Measurements from ENCODE around the gene TNFSF13B. TPM values are rescaled to one million over a fixed set of nuclear protein-coding genes. Genes with fewer than 3 reads are reported as not detected.
A peak's percentile ranks its signal among the peaks of the same experiment; 100 is the strongest.

TNFSF13B gene
- total RNA-seq, 1 donor, result 2.6 TPM

DNA sequence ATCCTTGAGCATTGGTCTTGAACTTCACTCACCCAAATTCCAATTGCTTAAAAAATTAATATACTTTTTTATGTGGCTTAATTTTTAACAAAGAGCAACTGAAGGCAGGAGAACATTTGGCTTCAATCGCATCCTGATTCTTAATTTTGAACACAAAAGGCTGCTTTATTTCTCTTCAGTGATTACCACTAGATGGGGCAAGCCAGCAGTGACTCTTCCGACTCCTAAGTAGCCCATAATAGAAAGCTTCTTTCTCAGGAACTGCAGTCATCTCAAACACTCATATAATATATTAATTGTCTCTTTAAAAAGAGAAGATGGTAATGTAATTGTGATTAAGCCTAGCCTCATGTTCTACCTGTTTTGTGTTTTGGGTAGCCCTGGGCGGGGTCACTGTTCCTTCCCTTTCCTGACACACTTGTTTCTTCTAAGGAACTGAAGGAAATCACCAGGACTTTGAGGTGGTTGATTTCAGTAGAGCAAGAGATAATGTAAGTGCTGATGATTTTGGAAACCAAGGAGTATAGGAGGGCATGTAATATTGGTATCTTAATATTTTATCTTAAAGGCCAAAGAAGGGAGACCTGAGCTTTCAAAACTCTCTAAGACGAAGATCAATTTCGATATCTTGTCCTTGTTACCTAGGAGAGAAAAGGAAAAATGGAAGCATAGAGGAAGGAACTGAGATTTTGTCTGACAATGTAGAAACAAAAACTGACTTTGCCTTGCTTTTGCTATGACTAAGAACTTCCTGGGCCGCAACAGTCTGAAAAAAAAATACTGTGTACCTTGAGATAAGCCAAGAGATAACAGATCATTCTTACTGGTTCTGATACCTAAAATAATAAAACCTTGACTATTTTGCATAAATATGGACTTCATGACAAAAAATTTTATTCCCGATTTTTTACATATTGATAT is 73.1 kb downstream of the TNFSF13B start:
- DNase-seq (ENCODE audit: low read depth), result peak; percentile 42
- TF ChIP-seq, protein P1, sequence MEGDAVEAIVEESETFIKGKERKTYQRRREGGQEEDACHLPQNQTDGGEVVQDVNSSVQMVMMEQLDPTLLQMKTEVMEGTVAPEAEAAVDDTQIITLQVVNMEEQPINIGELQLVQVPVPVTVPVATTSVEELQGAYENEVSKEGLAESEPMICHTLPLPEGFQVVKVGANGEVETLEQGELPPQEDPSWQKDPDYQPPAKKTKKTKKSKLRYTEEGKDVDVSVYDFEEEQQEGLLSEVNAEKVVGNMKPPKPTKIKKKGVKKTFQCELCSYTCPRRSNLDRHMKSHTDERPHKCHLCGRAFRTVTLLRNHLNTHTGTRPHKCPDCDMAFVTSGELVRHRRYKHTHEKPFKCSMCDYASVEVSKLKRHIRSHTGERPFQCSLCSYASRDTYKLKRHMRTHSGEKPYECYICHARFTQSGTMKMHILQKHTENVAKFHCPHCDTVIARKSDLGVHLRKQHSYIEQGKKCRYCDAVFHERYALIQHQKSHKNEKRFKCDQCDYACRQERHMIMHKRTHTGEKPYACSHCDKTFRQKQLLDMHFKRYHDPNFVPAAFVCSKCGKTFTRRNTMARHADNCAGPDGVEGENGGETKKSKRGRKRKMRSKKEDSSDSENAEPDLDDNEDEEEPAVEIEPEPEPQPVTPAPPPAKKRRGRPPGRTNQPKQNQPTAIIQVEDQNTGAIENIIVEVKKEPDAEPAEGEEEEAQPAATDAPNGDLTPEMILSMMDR (IDR thresholded peaks at IDR 0.05; ENCODE audit: insufficient read depth, low read depth, low read length), result peak; percentile 58

GRCh38 chr13:108345016-108345415 is 75.5 kb downstream of the TNFSF13B start:
- DNase-seq (ENCODE audit: low read depth), result no peak
- TF ChIP-seq, protein P1 (IDR thresholded peaks at IDR 0.05; ENCODE audit: insufficient read depth, low read depth, low read length), result no peak
- no peak overlapping the region for H3K4me3 ChIP-seq (ENCODE audit: low read depth, low read length)

More for the DNA sequence above, 73.1 kb downstream of the TNFSF13B start:
- no peak overlapping the region for H3K4me3 ChIP-seq (ENCODE audit: low read depth, low read length)

DNA sequence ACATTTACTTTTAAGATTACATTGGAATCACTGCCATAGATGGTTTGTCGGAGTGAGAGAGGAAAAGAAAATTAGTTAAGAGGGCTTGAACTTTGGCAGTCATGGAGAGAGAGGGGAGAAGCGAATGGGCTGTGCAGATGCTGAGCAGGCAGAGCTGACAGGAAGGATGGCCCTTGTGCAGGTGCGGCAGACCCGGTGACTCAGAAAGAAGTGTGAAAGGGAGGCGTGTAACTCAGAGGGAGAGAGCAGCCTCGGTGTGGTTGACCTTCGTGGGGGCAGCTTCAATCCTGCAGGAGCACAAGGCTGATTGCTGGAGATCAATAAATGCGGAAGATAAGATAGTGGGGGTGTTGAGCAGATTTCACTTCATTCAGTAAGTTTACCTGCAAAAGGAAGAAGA is 76.9 kb downstream of the TNFSF13B start:
- no peak for DNase-seq (ENCODE audit: low read depth)
- TF ChIP-seq, protein P1 (IDR thresholded peaks at IDR 0.05; ENCODE audit: insufficient read depth, low read depth, low read length), result no peak
- H3K4me3 ChIP-seq (ENCODE audit: low read depth, low read length), result no peak overlapping the region

GRCh38 chr13:108349269-108349668 is 79.8 kb downstream of the TNFSF13B start:
- no peak for DNase-seq (ENCODE audit: low read depth)
- no peak overlapping the region for H3K4me3 ChIP-seq (ENCODE audit: low read depth, low read length)
- TF ChIP-seq, protein P1 (IDR thresholded peaks at IDR 0.05; ENCODE audit: insufficient read depth, low read depth, low read length), result no peak

- no peak overlapping the region for H3K4me3 ChIP-seq (ENCODE audit: low read depth, low read length)
- TF ChIP-seq, protein P1 (IDR thresholded peaks at IDR 0.05; ENCODE audit: insufficient read depth, low read depth, low read length), result no peak
- no peak for DNase-seq (ENCODE audit: low read depth)
Measured at GRCh38 chr13:108350579-108350978, 81.1 kb downstream of the TNFSF13B start.

- DNase-seq (ENCODE audit: low read depth), result no peak
- TF ChIP-seq, protein P1 (IDR thresholded peaks at IDR 0.05; ENCODE audit: insufficient read depth, low read depth, low read length), result no peak
- no peak overlapping the region for H3K4me3 ChIP-seq (ENCODE audit: low read depth, low read length)
Measured at GRCh38 chr13:108352599-108352998, 83.1 kb downstream of the TNFSF13B start.

Measured in fibroblast of villous mesenchyme (primary cell).